ENCODE measurements around the gene VPS35. TPM values are rescaled to one million over a fixed set of nuclear protein-coding genes. Genes with fewer than 3 reads are reported as not detected.

VPS35 gene
- total and polyA plus RNA-seq, 7 donors, result 22.8 to 49.8 (median 36.3) TPM

DNA sequence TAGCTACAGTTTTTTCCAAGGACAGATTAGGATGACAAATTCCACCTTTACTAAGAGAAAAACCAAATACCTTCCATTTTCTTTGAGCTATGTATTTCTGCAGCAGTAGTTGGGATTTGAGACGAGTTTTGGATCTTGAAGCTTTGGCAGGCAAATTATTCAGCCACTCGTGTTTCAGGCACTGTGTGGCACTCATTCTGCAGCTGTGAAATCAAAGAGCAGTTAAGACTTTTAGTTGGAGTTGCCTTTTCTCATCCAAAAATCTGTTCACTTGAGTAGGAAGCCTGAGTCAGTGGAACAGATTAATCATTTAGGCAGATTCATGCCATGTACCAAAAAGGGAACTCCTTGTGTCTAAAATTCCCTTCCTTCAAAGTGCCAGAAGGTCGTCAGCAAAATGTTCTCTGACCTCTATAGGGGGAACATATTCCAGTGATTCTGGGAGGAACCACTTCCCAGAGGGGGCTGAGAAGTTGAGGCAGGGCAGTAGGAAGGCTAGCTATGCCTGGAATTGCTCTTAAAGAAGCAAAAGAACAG, 20.6 kb upstream of the VPS35 start:
- peaks cover 0 to 30% of the 10 kb centered on the region in 2 donors for H3K36me3 ChIP-seq (ENCODE audit: insufficient read depth in 1 of 2, low read depth in 1 of 2)
- ATAC-seq, result no peak
- no peak overlapping the region for H3K4me3 ChIP-seq
- no peaks in the 10 kb centered on the region for H3K9me3 ChIP-seq
- no peak overlapping the region for H3K27ac ChIP-seq
- 15 to 40% (median 17%) methylated on average over 3 of the region's 3 CpGs for WGBS, 3 donors
- no peak for DNase-seq
- no peaks in the 10 kb centered on the region for H3K27me3 ChIP-seq (ENCODE audit: insufficient read depth in 3 of 3, low read length in 2 of 3)
- intact Hi-C loops (cut with DNase I), result loop anchor here in 1 of 2 donors (5.0 kb wide), 1 partner anchor 93 kb away; no protein-coding TSS in a partner anchor
- TF ChIP-seq, protein P1, sequence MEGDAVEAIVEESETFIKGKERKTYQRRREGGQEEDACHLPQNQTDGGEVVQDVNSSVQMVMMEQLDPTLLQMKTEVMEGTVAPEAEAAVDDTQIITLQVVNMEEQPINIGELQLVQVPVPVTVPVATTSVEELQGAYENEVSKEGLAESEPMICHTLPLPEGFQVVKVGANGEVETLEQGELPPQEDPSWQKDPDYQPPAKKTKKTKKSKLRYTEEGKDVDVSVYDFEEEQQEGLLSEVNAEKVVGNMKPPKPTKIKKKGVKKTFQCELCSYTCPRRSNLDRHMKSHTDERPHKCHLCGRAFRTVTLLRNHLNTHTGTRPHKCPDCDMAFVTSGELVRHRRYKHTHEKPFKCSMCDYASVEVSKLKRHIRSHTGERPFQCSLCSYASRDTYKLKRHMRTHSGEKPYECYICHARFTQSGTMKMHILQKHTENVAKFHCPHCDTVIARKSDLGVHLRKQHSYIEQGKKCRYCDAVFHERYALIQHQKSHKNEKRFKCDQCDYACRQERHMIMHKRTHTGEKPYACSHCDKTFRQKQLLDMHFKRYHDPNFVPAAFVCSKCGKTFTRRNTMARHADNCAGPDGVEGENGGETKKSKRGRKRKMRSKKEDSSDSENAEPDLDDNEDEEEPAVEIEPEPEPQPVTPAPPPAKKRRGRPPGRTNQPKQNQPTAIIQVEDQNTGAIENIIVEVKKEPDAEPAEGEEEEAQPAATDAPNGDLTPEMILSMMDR (IDR thresholded peaks at IDR 0.05), result no peak
- H3K4me1 ChIP-seq, result peaks cover 16% of the 10 kb centered on the region

DNA sequence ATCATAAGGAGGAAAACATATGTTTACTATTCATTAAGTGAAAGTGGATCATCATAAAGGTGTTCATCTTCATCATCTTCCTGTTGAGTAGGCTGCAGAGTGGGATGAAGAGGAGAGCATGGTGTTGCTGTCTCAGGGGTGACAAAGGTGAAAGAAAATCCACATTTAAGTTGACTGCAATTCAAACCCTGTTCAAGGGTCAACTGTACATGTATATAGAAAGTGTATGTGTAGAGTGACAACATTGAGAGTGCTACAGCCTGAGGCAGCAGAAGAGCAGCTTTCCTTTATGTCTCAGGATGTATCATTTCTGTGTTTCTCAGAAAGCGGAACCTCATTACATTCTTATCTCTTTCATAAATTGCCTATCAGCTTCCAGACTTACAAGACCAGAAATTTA, 17.7 kb upstream of the VPS35 start:
- intact Hi-C loops (cut with DNase I), result no loop called here
- TF ChIP-seq, protein P1 (IDR thresholded peaks at IDR 0.05), result no peak
- Histone ChIP-seq H3K4me3 (no peak overlapping the region), H3K9me3 (no peaks in the 10 kb centered on the region), H3K4me1 (peaks cover 15% of the 10 kb centered on the region), H3K27me3 (ENCODE audit: insufficient read depth in 3 of 3, low read length in 2 of 3) (no peaks in the 10 kb centered on the region), H3K27ac (no peak overlapping the region), H3K36me3 (ENCODE audit: insufficient read depth in 1 of 2, low read depth in 1 of 2) (peaks cover 0 to 30% of the 10 kb centered on the region in 2 donors)
- DNase-seq, result no peak
- no peak for ATAC-seq
- WGBS, 3 donors, result 0% methylated on average over 1 of the region's 1 CpG

DNA sequence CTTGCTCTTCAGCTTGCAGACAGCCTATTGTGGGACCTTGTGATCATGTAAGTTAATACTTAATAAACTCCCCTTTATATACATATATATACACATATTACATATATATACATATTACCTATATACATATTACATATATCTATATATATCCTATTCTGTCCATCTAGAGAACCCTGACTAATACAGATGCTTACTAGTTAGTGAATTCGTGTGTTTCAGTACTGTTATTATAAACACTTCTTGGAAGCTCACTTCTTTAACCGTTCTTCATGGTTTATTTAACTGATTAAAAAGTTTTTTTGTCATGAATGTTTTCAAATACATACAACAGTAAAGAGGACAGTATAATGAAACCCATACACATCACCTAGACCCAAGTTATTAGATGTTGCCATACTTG, 13.1 kb upstream of the VPS35 start:
- Histone ChIP-seq H3K36me3 (ENCODE audit: insufficient read depth in 1 of 2, low read depth in 1 of 2) (peaks cover 0 to 10% of the 10 kb centered on the region in 2 donors), H3K27me3 (ENCODE audit: insufficient read depth in 3 of 3, low read length in 2 of 3) (no peaks in the 10 kb centered on the region), H3K4me1 (no peaks in the 10 kb centered on the region), H3K27ac (no peak overlapping the region), H3K4me3 (no peak overlapping the region), H3K9me3 (no peaks in the 10 kb centered on the region)
- TF ChIP-seq, protein P1 (IDR thresholded peaks at IDR 0.05), result no peak
- intact Hi-C loops (cut with DNase I), result no loop called here
- ATAC-seq (no peak), DNase-seq (no peak)
- WGBS, 3 donors, result 86 to 90% (median 89%) methylated on average over 2 of the region's 2 CpGs

DNA sequence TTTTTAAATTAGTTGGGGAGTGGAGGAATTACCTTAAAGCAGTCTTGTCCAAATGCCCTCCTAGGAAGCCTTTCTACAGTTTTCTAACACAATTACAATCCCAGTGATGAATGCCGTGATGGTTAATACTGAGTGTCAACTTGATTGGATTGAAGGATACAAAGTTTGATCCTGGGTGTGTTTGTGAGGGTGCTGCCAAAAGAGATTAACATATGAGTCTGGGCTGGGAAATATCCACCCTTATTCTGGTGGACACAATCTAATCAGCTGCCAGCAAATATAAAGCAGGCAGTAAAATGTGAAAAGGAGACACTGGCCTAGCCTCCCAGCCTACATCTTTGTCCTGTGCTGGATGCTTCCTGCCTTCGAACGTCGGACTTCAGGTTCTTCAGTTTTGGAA, 12.6 kb upstream of the VPS35 start:
- ATAC-seq (no peak), DNase-seq (no peak)
- WGBS, 3 donors, result 92 to 94% (median 93%) methylated on average over 4 of the region's 4 CpGs
- Histone ChIP-seq H3K36me3 (ENCODE audit: insufficient read depth in 1 of 2, low read depth in 1 of 2) (peaks cover 0 to 6% of the 10 kb centered on the region in 2 donors), H3K27ac (no peak overlapping the region), H3K27me3 (ENCODE audit: insufficient read depth in 3 of 3, low read length in 2 of 3) (no peaks in the 10 kb centered on the region), H3K4me3 (no peak overlapping the region), H3K4me1 (no peaks in the 10 kb centered on the region), H3K9me3 (no peaks in the 10 kb centered on the region)
- TF ChIP-seq, protein P1 (IDR thresholded peaks at IDR 0.05), result no peak
- intact Hi-C loops (cut with DNase I), result no loop called here

DNA sequence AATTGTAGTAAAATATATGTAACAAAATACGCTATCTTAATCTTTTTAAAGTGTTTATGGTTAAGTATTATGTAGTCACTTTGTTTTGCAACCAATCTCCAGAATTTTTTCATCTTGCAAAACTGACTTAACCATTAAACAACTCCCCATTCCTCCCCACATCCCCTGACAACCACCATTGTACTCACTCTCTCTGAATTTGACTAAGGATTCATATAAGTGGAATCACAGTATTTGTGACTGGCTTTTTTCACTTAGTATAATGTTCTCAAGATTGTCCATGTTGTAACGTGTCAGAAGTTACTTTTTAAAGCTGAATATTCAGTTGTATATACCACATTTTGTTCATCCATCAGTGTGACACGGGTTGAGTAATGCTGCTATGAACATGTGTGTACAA, 11.1 kb upstream of the VPS35 start:
- WGBS, 3 donors, result 94 to 97% (median 95%) methylated on average over 3 of the region's 3 CpGs
- TF ChIP-seq, protein P1 (IDR thresholded peaks at IDR 0.05), result no peak
- Histone ChIP-seq H3K4me1 (no peaks in the 10 kb centered on the region), H3K27ac (no peak overlapping the region), H3K36me3 (ENCODE audit: insufficient read depth in 1 of 2, low read depth in 1 of 2) (no peaks in the 10 kb centered on the region), H3K9me3 (no peaks in the 10 kb centered on the region), H3K4me3 (no peak overlapping the region), H3K27me3 (ENCODE audit: insufficient read depth in 3 of 3, low read length in 2 of 3) (no peaks in the 10 kb centered on the region)
- intact Hi-C loops (cut with DNase I), result no loop called here
- DNase-seq, result no peak
- ATAC-seq, result no peak

Measured in psoas muscle (tissue), 8 donors.